ENCODE measurements around the gene BAZ2B. TPM values are rescaled to one million over a fixed set of nuclear protein-coding genes. Genes with fewer than 3 reads are reported as not detected.

Gene BAZ2B
- total and polyA plus RNA-seq, 9 of the 15 experiments (the other 6 are each of a cell fraction or from before 2014, with no cell fraction given) = 7.5 to 38.6 (median 19.8) TPM

GRCh38 chr2:159648643-159649042 is 32.3 kb upstream of the BAZ2B start:
- Histone ChIP-seq H3K36me3 (ENCODE audit: control insufficient read depth, insufficient read depth, low read length) (no peaks in the 10 kb centered on the region), H3K9ac (ENCODE audit: insufficient read depth in 1 of 2, low read depth in 2 of 2, low read length in 2 of 2) (no peak overlapping the region), H3K4me2 (ENCODE audit: insufficient read depth, low read length) (no peak overlapping the region), H3K27ac (ENCODE audit: extremely low read depth, low read depth, low read length) (no peak overlapping the region), H2AFZ (ENCODE audit: low read depth, low read length) (no peak overlapping the region), H4K20me1 (replicated peaks; ENCODE audit: control insufficient read depth, insufficient read depth, low read length) (no peaks in the 10 kb centered on the region), H3K27me3 (ENCODE audit: control insufficient read depth in 2 of 2, insufficient read depth in 2 of 2, low read length in 2 of 2) (no peaks in the 10 kb centered on the region), H3K9me1 (ENCODE audit: control insufficient read depth, insufficient read depth, low read length) (no peaks in the 10 kb centered on the region), H3K4me1 (replicated peaks in 1 of 2; ENCODE audit: control insufficient read depth in 2 of 2, insufficient read depth in 2 of 2, low read length in 2 of 2) (no peaks in the 10 kb centered on the region; a peak in 1 of 5 replicates), H3K79me2 (ENCODE audit: control insufficient read depth, insufficient read depth, low read length) (no peaks in the 10 kb centered on the region), H3K4me3 (no peak overlapping the region), H3K9me3 (replicated peaks; ENCODE audit: control insufficient read depth, insufficient read depth, low read depth, low read length) (no peaks in the 10 kb centered on the region)
- DNase-seq (ENCODE audit: extremely low read depth in 1 of 4, low spot score in 3 of 4) (no peak), FAIRE-seq (no peak), ATAC-seq (no peak)
- no peak for TF ChIP-seq SMC3 (conservative IDR thresholded peaks at IDR 0.05; ENCODE audit: insufficient read depth, low read depth, low read length)
- TF ChIP-seq SMARCA4 (IDR thresholded peaks at IDR 0.05) = no peak
- no peak for TF ChIP-seq CTBP1 (IDR thresholded peaks at IDR 0.05; ENCODE audit: borderline replicate concordance)
- no peak for TF ChIP-seq HDAC1 (IDR thresholded peaks at IDR 0.05)
- TF ChIP-seq ZNF449 (CRISPR knock-in tag; IDR thresholded peaks at IDR 0.05) = no peak
- no peak for TF ChIP-seq BRF2 (IDR thresholded peaks at IDR 0.05; ENCODE audit: borderline replicate concordance, insufficient read depth, insufficient read length)
- no peak for TF ChIP-seq PHB (CRISPR knock-in tag; IDR thresholded peaks at IDR 0.05)
- TF ChIP-seq CHCHD3 (CRISPR knock-in tag; IDR thresholded peaks at IDR 0.05) = no peak
- in situ Hi-C loops (cut with MboI) (no loop called here), intact Hi-C loops (cut with micrococcal nuclease) (no loop called here)
- POLR2A ChIA-PET = no interaction called here
- WGBS (ENCODE audit: insufficient coverage, low coverage, missing lambda C conversion rate) = 7% methylated on average over 2 of the region's 2 CpGs
- CTCF ChIA-PET (ENCODE audit: low intra/inter-chr PET ratio) = no interaction called here
- BruUV-seq (replicated peaks) = no TSS peak

All from K562 (cell line).